Dermis microvascular lymphatic vessel endothelial cell (primary cell): ENCODE data around the gene INSYN2B. TPM values are rescaled to one million over a fixed set of nuclear protein-coding genes. Genes with fewer than 3 reads are reported as not detected.

Experiments
- total RNA-seq: library from RNA; depleted of rRNA; stranded (reverse); fragments of >200 nt; gene quantifications from 2 replicates; pipeline ENCODE4 v1.2.1, GENCODE V29; 2014

The INSYN2B gene
- total RNA-seq, 1 donor from 2014 or later: 1.4 TPM

Other genes starting within 250 kb of the INSYN2B start
- not detected in 2 replicates for gene FOXI1, start 125.4 kb upstream of the INSYN2B start, total RNA-seq